GM23248 (cell line): ENCODE data around the gene GLB1L2. TPM values are rescaled to one million over a fixed set of nuclear protein-coding genes. Genes with fewer than 3 reads are reported as not detected.

Source experiments
- DNase-seq: peaks from one replicate; pipeline ENCODE4 v3.0.0-alpha.2; 2015
- H2AFZ ChIP-seq: fragments of 200-600 bp; sonication (generic); 2 replicates; pipeline ENCODE4 v1.6.1; 2016; ENCODE audit warnings: antibody characterized with exemption
- H3F3A ChIP-seq: fragments of 200-600 bp; sonication (generic); 2 replicates; pipeline ENCODE4 v1.6.1; 2016; ENCODE audit warnings: mild to moderate bottlenecking, antibody characterized with exemption, mixed run types; ENCODE audit not compliant: insufficient read depth
- H3K27ac ChIP-seq: fragments of 200-600 bp; sonication (generic); 2 replicates; pipeline ENCODE4 v1.5.1; 2016; ENCODE audit warnings: mild to moderate bottlenecking
- H3K27me3 ChIP-seq: fragments of 200-600 bp; sonication (generic); replicated peaks from 2 replicates; pipeline ENCODE4 v1.6.1; 2016; ENCODE audit warnings: mild to moderate bottlenecking; ENCODE audit not compliant: insufficient read depth
- H3K36me3 ChIP-seq: fragments of 200-600 bp; sonication (generic); 2 replicates; pipeline ENCODE4 v1.6.1; 2016; ENCODE audit warnings: low read depth, mild to moderate bottlenecking
- H3K4me1 ChIP-seq: fragments of 200-600 bp; sonication (generic); 2 replicates; pipeline ENCODE4 v1.6.1; 2016; ENCODE audit warnings: mild to moderate bottlenecking; ENCODE audit not compliant: insufficient read depth
- H3K4me2 ChIP-seq: fragments of 200-600 bp; sonication (generic); one replicate; pipeline ENCODE4 v1.6.1; 2016; ENCODE audit warnings: mild to moderate bottlenecking; ENCODE audit not compliant: unreplicated experiment
- H3K4me3 ChIP-seq: fragments of 200-600 bp; sonication (generic); 2 replicates; pipeline ENCODE4 v1.5.1; 2016; ENCODE audit warnings: mild to moderate bottlenecking
- H3K79me2 ChIP-seq: fragments of 200-600 bp; sonication (generic); 2 replicates; pipeline ENCODE4 v1.6.1; 2016; ENCODE audit warnings: mild to moderate bottlenecking; ENCODE audit not compliant: insufficient read depth
- H3K9ac ChIP-seq: fragments of 200-600 bp; sonication (generic); 2 replicates; pipeline ENCODE4 v1.6.1; 2016; ENCODE audit warnings: mild to moderate bottlenecking
- H3K9me2 ChIP-seq: fragments of 200-600 bp; sonication (generic); 2 replicates; pipeline ENCODE4 v1.6.1; 2016; ENCODE audit warnings: mixed run types, mild to moderate bottlenecking, moderate library complexity; ENCODE audit not compliant: insufficient read depth
- H3K9me3 ChIP-seq: fragments of 200-600 bp; sonication (generic); one replicate; pipeline ENCODE4 v1.6.1; 2017; ENCODE audit warnings: low read depth
- H4K20me1 ChIP-seq: fragments of 200-600 bp; sonication (generic); 2 replicates; pipeline ENCODE4 v1.6.0; 2016; ENCODE audit not compliant: insufficient read depth
- EZH2 ChIP-seq: fragments of 200-600 bp; sonication (generic); IDR thresholded peaks from 2 replicates; pipeline ENCODE4 v1.6.1; 2018; ENCODE audit warnings: antibody characterized with exemption, mild to moderate bottlenecking; ENCODE audit not compliant: insufficient read depth, poor library complexity, severe bottlenecking
- EZH2phosphoT487 ChIP-seq: fragments of 200-600 bp; sonication (generic); IDR thresholded peaks from 2 replicates; pipeline ENCODE4 v1.6.1; 2018; ENCODE audit warnings: antibody characterized with exemption, moderate library complexity, mild to moderate bottlenecking, low read depth; ENCODE audit not compliant: insufficient read depth
- WGBS, 2 experiments: methylation state at CpG; one replicate each; pipeline ENCODE4 v1.1.6; 2015 to 2017; ENCODE audit warnings: low lambda C conversion rate in 2 of 2, low coverage in 1 of 2; ENCODE audit errors: missing lambda C conversion rate in 2 of 2; 5-methylcytosine and 5-hydroxymethylcytosine counted together
- in situ Hi-C: fragments of 300-500 bp; cut with MboI; formaldehyde crosslinking; loops from 2 replicates; pipeline ENCODE4 v1.15.0; 2020
- polyA plus RNA-seq: library from polyadenylated mRNA; unstranded; fragments of >200 nt; fragmentation: Nextera tagmentation; extraction: Ambion mirVana; gene quantifications from 2 replicates; pipeline ENCODE4 v1.2.1, GENCODE V29; 2016
- total RNA-seq: library from RNA; depleted of rRNA; stranded (reverse); fragments of >200 nt; shearing (Covaris generic); gene quantifications from 2 replicates; pipeline ENCODE4 v1.2.3, GENCODE V29; 2014

The GLB1L2 gene
- total and polyA plus RNA-seq, 2 experiments from 2014 or later: 0.11 TPM; not detected in 1

- H3K4me3 ChIP-seq: no peak overlapping the region
- no peaks in the 10 kb centered on the region for H3K9me2 ChIP-seq
- no peak overlapping the region for H3K4me2 ChIP-seq
- WGBS, 2 experiments: 36 to 42% methylated on average over 4 of the region's 4 CpGs
- H3K9me3 ChIP-seq: no peaks in the 10 kb centered on the region
- H3F3A ChIP-seq: no peaks in the 10 kb centered on the region
- H3K27ac ChIP-seq: no peak overlapping the region
- TF ChIP-seq EZH2: no peak
- TF ChIP-seq EZH2phosphoT487: no peak
- H3K4me1 ChIP-seq: no peaks in the 10 kb centered on the region
- no peaks in the 10 kb centered on the region for H3K79me2 ChIP-seq
- H3K36me3 ChIP-seq: no peaks in the 10 kb centered on the region
- no peak overlapping the region for H3K9ac ChIP-seq
- DNase-seq: no peak
- in situ Hi-C loops: no loop called here
- no peak overlapping the region for H2AFZ ChIP-seq
- no peaks in the 10 kb centered on the region for H3K27me3 ChIP-seq
- no peaks in the 10 kb centered on the region for H4K20me1 ChIP-seq
Observed at GRCh38 chr11:134380785-134381184, 49.0 kb downstream of the GLB1L2 start.

DNA sequence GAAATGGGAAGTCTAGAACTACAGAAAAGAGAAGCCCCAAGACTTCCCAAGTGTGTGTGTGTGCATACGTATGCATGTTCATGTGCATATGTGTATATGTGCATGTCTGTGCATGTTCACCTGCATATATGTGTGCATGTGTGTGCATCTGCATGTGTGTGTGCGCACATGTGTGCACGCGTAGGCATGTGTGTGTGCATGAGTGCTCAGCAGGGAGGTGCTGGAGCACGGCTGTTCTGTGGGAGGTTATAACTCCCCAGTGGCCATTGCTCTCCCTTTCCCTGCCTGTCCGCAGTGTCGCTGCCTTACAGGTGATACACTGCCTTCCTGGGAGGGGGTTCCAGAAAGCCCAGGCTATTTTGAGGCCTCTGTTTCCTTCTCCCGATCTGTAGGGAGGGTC lies 50.5 kb downstream of the GLB1L2 start:
- Histone ChIP-seq H3K27me3 (no peaks in the 10 kb centered on the region), H3F3A (no peaks in the 10 kb centered on the region), H3K79me2 (no peaks in the 10 kb centered on the region), H3K36me3 (no peaks in the 10 kb centered on the region), H3K4me1 (no peaks in the 10 kb centered on the region), H2AFZ (no peak overlapping the region), H3K9me3 (no peaks in the 10 kb centered on the region), H3K9me2 (no peaks in the 10 kb centered on the region), H3K4me3 (no peak overlapping the region), H4K20me1 (no peaks in the 10 kb centered on the region), H3K9ac (no peak overlapping the region), H3K27ac (no peak overlapping the region), H3K4me2 (no peak overlapping the region)
- in situ Hi-C loops: no loop called here
- 66 to 68% methylated on average over 8 of the region's 8 CpGs for WGBS, 2 experiments
- TF ChIP-seq EZH2phosphoT487 (no peak), EZH2 (no peak)
- DNase-seq: no peak

DNA sequence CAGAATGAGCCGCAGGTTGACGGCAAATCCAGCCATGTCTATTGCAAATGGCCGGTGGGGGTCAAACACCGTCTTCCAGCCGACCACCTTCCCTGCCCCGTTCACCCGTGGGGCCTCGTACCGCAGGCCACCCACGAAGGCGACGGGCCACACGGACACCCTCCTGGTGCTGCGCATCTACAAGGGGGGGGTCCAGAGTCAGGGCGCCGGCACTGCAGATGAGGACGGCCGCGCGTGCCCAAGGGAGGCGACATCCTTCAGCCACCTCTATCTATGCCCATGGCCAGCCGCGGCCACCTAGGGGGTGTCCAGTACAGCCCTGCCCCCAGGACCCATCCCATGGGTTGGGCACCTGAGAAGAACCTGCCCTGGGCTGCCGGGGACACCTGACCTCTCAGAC lies 51.0 kb downstream of the GLB1L2 start:
- H3K9me2 ChIP-seq: no peaks in the 10 kb centered on the region
- H3K9ac ChIP-seq: no peak overlapping the region
- no peak overlapping the region for H3K4me3 ChIP-seq
- H3K27ac ChIP-seq: no peak overlapping the region
- 77 to 83% methylated on average over 20 to 23 of the region's 24 CpGs for WGBS, 2 experiments
- H3K36me3 ChIP-seq: no peaks in the 10 kb centered on the region
- TF ChIP-seq EZH2phosphoT487 (no peak), EZH2 (no peak)
- no peaks in the 10 kb centered on the region for H3K79me2 ChIP-seq
- H4K20me1 ChIP-seq: no peaks in the 10 kb centered on the region
- no peak overlapping the region for H2AFZ ChIP-seq
- no peak for DNase-seq
- no peaks in the 10 kb centered on the region for H3K27me3 ChIP-seq
- in situ Hi-C loops: no loop called here
- H3K4me2 ChIP-seq: no peak overlapping the region
- no peaks in the 10 kb centered on the region for H3K9me3 ChIP-seq
- no peaks in the 10 kb centered on the region for H3F3A ChIP-seq
- H3K4me1 ChIP-seq: no peaks in the 10 kb centered on the region

DNA sequence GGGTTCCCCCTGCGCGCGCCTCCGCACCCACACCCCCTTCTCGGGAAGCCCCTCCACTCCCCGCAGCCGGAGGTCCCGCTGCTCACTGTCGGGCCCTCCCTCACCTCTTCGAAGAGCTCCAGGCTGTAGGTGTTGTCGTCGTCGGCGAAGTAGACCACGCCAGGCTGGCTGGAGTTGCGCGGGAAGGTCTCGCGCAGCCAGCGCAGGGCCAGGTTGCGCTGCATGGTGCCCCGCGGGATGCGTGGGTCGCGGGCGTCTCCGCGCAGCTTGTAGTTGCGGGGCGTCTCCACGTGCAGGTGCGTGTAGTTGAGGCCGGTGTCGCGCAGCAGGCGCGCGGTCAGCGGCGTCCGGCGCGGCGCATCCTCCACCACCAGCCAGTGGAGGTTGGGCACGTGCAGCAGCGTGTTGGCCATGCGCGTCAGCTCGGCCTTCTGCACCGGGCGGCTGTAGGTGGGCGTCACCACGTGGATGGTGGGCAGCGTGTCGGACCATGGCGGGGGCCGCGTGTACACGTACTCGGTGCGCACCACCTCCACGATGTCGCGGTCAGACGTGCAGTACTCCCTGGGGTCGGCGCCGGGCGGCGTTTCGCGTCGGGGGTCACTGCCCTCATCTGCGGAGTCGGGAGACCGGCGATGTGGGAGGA lies 51.9 kb downstream of the GLB1L2 start:
- no peaks in the 10 kb centered on the region for H3K4me1 ChIP-seq

More for the DNA sequence above, 51.9 kb downstream of the GLB1L2 start:
- 92 to 96% methylated on average over 17 to 70 of the region's 78 CpGs for WGBS, 2 experiments
- no peak for DNase-seq
- Histone ChIP-seq H3K4me3 (no peak overlapping the region), H3K27ac (no peak overlapping the region), H3K9me3 (no peaks in the 10 kb centered on the region), H2AFZ (no peak overlapping the region), H3K27me3 (no peaks in the 10 kb centered on the region), H3F3A (no peaks in the 10 kb centered on the region), H4K20me1 (no peaks in the 10 kb centered on the region), H3K79me2 (no peaks in the 10 kb centered on the region), H3K4me2 (no peak overlapping the region), H3K36me3 (no peaks in the 10 kb centered on the region), H3K9ac (no peak overlapping the region), H3K9me2 (no peaks in the 10 kb centered on the region)
- no peak for TF ChIP-seq EZH2
- no peak for TF ChIP-seq EZH2phosphoT487
- in situ Hi-C loops: no loop called here
